Brain microvascular endothelial cell (primary cell): Measurements from ENCODE around the gene TMPRSS6.
"Not testable (repeated sequence)": the region's sequence is repeated elsewhere in the genome, so short reads cannot be mapped to it uniquely, and the experiment has no call there.

Source experiments
- DNase-seq: peaks from one replicate; pipeline ENCODE4 v3.0.0-alpha.2; 2020
- H3K27ac ChIP-seq: fragments of 250-450 bp; sonication (Bioruptor Pico); 2 replicates; pipeline ENCODE4 v1.5.1; 2020; ENCODE audit warnings: mild to moderate bottlenecking, moderate library complexity
- H3K27me3 ChIP-seq: fragments of 250-450 bp; sonication (Bioruptor Pico); replicated peaks from 2 replicates; pipeline ENCODE4 v1.5.1; 2020; ENCODE audit warnings: mild to moderate bottlenecking
- H3K36me3 ChIP-seq: fragments of 250-450 bp; sonication (Bioruptor Pico); replicated peaks from 2 replicates; pipeline ENCODE4 v1.5.1; 2020; ENCODE audit warnings: mild to moderate bottlenecking
- H3K4me3 ChIP-seq: 2 replicates; pipeline ENCODE4 v1.5.1; 2011; ENCODE audit warnings: low read depth, mild to moderate bottlenecking, control low read depth, low read length, moderate library complexity
- CTCF ChIP-seq: IDR thresholded peaks from 2 replicates; pipeline ENCODE4 v1.5.1; 2011; ENCODE audit warnings: low read depth, mild to moderate bottlenecking, moderate library complexity, low read length, control low read depth, inconsistent platforms; ENCODE audit errors: missing control alignments
- in situ Hi-C: cut with HindIII; loops from 2 replicates; pipeline ENCODE4 v1.10.0; 2017; ENCODE audit warnings: low sequenced_read_pairs, low pct_ligation_motif_present

The TMPRSS6 gene

GRCh38 chr22:37075822-37076433 lies 33.6 kb downstream of the TMPRSS6 start:
- Histone ChIP-seq H3K27me3 (peaks cover 5% of the 10 kb centered on the region), H3K27ac (no peak overlapping the region), H3K4me3 (no peak overlapping the region), H3K36me3 (no peaks in the 10 kb centered on the region)
- in situ Hi-C loops, result no loop called here
- no peak for TF ChIP-seq CTCF
- DNase-seq, result no peak

GRCh38 chr22:37075046-37075445 lies 34.5 kb downstream of the TMPRSS6 start:
- H3K27me3 ChIP-seq, result peaks cover 5% of the 10 kb centered on the region
- no peak for DNase-seq
- H3K4me3 ChIP-seq, result no peak overlapping the region
- no peak for TF ChIP-seq CTCF
- H3K27ac ChIP-seq, result no peak overlapping the region
- in situ Hi-C loops, result no loop called here
- no peaks in the 10 kb centered on the region for H3K36me3 ChIP-seq

- Histone ChIP-seq H3K36me3 (no peaks in the 10 kb centered on the region), H3K27ac (no peak overlapping the region), H3K27me3 (peaks cover 5% of the 10 kb centered on the region), H3K4me3 (no peak overlapping the region)
- TF ChIP-seq CTCF, result no peak
- in situ Hi-C loops, result no loop called here
- DNase-seq, result no peak
Measured at GRCh38 chr22:37074537-37074936, 35.0 kb downstream of the TMPRSS6 start.

- H3K27ac ChIP-seq, result no peak overlapping the region
- no peak for DNase-seq
- H3K27me3 ChIP-seq, result peaks cover 17% of the 10 kb centered on the region
- no peaks in the 10 kb centered on the region for H3K36me3 ChIP-seq
- no peak for TF ChIP-seq CTCF
- in situ Hi-C loops, result no loop called here
- no peak overlapping the region for H3K4me3 ChIP-seq
Measured at GRCh38 chr22:37072673-37073072, 36.8 kb downstream of the TMPRSS6 start.

- DNase-seq, H3K36me3 ChIP-seq, H3K4me3 ChIP-seq, H3K27ac ChIP-seq, in situ Hi-C loops: not testable (repeated sequence)
- peaks cover 17% of the 10 kb centered on the region for H3K27me3 ChIP-seq
Measured at GRCh38 chr22:37071850-37072592, 37.5 kb downstream of the TMPRSS6 start.

- in situ Hi-C loops, result no loop called here
- DNase-seq, result no peak
- peaks cover 16% of the 10 kb centered on the region for H3K27me3 ChIP-seq
- no peak for TF ChIP-seq CTCF
- H3K4me3 ChIP-seq, result no peak overlapping the region
- H3K36me3 ChIP-seq, result no peaks in the 10 kb centered on the region
- no peak overlapping the region for H3K27ac ChIP-seq
Measured at GRCh38 chr22:37070744-37071143, 38.8 kb downstream of the TMPRSS6 start.
